Fibroblast of mammary gland (primary cell): ENCODE results near the gene TNNI3.
A peak's percentile ranks its signal among the peaks of the same experiment; 100 is the strongest.

ENCODE experiments used
- DNase-seq: peaks from one replicate; pipeline ENCODE4 v3.0.0-alpha.2; 2010; ENCODE audit warnings: low read depth
- H3K4me3 ChIP-seq: 2 replicates; pipeline ENCODE4 v1.5.1; 2011; ENCODE audit warnings: low read depth, mild to moderate bottlenecking, low read length, moderate library complexity; ENCODE audit not compliant: control insufficient read depth
- TF ChIP-seq, protein P1 (sequence below): conservative IDR thresholded peaks from 2 replicates; pipeline ENCODE4 v1.5.1; 2011; ENCODE audit warnings: low read depth, low read length, inconsistent platforms; ENCODE audit not compliant: control insufficient read depth, insufficient read depth

The TNNI3 gene

DNA sequence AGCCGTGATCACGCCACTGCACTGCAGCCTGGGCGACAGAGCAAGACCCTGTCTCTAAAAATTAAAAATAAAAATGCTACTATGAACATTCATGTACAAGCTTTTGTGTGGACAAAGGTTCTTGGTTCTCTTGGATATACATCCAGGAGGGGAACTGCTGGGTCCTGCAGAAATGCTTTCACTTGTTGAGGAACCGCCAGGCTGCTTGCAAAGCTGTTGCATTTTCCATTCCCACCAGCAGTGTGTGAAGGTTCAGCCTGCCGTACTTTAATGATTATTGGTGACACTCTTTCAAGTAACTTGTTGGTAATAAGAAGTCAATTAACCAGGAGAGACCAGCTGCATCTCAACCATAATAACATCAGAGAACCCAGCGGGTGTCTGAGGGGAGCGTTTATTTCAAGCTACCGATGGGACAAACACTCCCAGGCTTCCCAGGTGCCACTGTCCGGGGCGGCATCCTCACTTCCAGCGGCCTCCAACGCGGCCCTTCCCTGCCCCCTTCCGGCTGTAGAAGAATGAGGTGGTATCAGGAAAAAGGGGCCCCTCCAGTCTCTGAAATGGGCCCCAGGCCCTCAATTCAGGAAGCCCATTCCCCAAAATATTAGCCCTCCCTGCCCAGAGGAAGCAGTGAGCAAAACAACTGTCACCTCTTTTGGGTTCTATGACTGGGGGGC lies 24.9 kb downstream of the TNNI3 start:
- no peak overlapping the region for H3K4me3 ChIP-seq
- no peak for DNase-seq
- TF ChIP-seq, protein P1, sequence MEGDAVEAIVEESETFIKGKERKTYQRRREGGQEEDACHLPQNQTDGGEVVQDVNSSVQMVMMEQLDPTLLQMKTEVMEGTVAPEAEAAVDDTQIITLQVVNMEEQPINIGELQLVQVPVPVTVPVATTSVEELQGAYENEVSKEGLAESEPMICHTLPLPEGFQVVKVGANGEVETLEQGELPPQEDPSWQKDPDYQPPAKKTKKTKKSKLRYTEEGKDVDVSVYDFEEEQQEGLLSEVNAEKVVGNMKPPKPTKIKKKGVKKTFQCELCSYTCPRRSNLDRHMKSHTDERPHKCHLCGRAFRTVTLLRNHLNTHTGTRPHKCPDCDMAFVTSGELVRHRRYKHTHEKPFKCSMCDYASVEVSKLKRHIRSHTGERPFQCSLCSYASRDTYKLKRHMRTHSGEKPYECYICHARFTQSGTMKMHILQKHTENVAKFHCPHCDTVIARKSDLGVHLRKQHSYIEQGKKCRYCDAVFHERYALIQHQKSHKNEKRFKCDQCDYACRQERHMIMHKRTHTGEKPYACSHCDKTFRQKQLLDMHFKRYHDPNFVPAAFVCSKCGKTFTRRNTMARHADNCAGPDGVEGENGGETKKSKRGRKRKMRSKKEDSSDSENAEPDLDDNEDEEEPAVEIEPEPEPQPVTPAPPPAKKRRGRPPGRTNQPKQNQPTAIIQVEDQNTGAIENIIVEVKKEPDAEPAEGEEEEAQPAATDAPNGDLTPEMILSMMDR, result no peak

DNA sequence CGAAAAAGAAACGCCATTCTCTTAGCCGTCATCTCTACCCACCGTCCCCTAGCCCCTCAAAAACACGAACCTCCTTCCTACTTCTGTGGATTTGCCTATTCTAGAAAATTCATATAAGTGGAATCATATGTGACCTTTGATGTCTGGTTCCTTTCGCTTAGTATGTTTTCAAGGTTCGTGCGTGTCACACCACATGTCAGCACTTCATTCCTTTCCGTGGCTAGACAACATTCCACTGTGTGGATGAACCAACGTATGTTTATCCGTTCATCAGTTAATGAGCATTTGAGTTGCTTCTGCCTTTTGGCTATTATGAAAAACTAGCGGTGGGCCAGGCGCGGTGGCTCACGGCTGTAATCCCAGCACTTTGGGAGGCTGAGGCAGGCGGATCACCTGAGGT lies 26.1 kb downstream of the TNNI3 start:
- DNase-seq, result peak; percentile 26
- no peak overlapping the region for H3K4me3 ChIP-seq
- TF ChIP-seq, protein P1, result no peak

DNA sequence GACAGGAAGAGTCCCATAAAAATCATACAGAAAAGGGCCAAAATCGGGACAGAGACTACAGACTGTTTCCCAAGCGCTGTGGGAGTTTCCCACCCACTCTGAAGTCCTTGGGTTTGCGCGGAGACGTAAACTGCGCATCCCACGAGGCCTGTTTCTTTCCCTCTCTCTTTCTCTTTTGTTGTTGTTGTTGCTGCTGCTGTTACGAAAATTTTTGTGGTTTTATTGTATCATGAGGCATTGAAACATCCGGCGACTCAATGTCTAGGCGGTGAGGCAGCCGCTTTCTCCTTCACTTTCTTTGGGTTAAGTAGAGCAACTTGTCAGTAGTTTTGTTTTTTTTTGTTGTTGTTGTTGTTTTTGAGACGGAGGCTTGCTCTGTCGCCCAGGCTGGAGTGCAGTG lies 38.5 kb downstream of the TNNI3 start:
- TF ChIP-seq, protein P1, result no peak
- DNase-seq, result peak; percentile 44
- no peak overlapping the region for H3K4me3 ChIP-seq

DNA sequence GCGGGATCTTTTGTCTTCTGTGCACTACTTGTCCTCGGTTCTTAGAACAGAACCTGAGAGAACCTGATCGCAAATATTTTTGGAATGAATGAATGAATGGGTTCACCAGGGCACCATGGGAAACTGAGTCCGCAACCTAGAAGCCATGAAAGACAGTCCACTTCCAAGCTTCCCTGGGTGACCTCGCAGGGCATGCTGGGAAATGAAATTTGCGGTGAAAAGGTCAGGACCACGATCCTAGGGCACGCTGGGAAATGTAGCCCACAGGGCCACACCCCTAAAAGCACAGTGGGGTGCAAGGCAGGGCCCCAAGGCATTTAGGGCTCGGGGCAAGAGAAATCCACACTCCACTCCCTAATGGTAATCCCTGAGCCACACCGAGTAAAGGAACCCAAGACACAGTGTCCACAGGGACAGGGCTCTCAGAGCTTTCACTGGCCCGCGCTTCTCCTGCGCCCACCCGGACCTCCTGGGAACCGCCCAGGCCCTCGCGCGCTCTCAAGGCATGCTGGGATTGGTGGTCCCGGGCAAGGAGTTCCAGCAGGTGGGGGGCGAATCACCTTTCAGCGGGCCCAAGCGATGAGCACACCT lies 39.0 kb downstream of the TNNI3 start:
- TF ChIP-seq, protein P1, result no peak
- DNase-seq, result peak; percentile 50
- peak overlapping the region; percentile 72 for H3K4me3 ChIP-seq

DNA sequence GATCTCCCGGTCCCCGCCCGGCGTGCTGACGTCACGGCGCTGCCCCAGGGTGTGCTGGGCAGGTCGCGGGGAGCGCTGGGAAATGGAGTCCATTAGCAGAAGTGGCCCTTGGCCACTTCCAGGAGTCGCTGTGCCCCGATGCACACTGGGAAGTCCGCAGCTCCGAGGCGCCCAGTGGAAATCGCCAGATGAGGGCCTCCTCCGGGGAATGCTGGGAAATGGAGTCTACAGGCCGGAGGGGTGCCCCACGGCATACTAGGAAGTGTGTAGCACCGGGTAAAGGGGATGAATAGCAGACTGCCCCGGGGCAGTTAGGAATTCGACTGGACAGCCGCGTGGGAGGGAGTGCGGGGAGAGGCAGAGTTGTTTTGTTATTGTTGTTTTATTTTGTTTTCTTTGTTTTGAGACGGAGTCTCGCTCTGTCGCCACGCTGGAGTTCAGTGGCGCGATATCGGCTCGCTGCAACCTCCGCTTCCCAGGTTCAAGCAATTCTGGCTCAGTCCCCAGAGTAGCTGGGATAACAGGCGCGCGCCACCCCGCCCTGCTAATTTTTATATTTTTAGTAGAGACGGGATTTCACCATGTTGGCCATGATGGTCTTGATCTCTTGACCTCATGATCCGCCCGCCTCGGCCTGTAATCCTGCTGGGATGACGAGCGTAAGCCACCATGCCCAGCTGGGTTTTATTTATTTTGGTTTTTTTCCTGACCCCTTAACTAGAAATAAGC lies 39.7 kb downstream of the TNNI3 start:
- DNase-seq, result peak; percentile 98
- TF ChIP-seq, protein P1, result no peak
- peak overlapping the region; percentile 72 for H3K4me3 ChIP-seq

DNA sequence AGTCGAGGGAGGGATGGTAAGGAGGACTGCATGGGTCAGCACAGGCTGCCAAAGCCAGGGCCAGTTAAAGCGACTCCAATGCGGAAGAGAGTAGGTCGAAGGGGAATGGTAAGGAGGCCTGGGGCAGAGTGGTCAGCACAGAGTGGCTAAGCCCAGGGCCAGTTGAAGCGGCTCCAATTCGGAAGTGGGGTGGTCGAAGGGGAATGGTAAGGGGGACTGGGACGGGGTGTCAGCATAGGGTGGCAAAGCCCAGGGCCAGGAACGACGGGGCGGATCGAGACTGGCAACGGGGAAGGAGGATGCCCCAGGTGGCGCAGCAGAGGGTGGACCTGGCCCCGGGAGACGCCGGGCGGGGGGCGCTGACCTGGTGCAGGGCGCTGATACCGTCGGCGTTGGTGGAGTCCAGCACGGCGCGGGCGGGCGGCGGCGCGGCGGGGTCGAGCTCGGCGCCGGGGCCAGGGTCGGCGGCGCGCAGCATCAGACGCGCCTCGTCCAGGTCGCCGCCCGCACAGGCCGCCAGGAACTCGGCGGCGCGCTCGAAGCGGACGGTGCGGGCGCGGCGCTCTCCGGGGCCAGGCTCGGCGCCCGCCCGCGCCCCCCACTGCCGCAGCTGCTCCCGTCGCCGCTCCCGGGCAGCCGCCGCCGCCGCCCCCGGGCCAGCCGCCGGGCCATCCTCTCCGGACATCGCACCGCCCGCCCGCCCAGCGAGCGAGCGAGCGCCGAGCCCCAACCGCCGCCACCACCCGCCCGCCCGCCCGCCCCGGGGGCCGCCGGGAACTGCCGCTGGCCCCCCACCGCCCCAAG lies 40.5 kb downstream of the TNNI3 start, which contains the start of gene PPP1R12C:
PPP1R12C (minus strand) TSS at position 779 of the 804 bp plus-strand sequence; CDS start at position 685, 94 bp downstream.
- no peak for DNase-seq
- TF ChIP-seq, protein P1, result no peak
- peak within 1 kb of the TSS; percentile 95 for H3K4me3 ChIP-seq
